ENCODE data around the gene NUCB1.

Gene NUCB1

GRCh38 chr19:48935864-48936263 lies 35.8 kb downstream of the NUCB1 start:
- DNase-seq: no peak

- no peak for DNase-seq
These were observed 38.1 kb downstream of the NUCB1 start for GRCh38 chr19:48938256-48938655.

- DNase-seq: no peak
These were observed 40.8 kb downstream of the NUCB1 start for GRCh38 chr19:48940902-48941301.

- DNase-seq: no peak
These were observed 43.0 kb downstream of the NUCB1 start for GRCh38 chr19:48943081-48943480.

DNA sequence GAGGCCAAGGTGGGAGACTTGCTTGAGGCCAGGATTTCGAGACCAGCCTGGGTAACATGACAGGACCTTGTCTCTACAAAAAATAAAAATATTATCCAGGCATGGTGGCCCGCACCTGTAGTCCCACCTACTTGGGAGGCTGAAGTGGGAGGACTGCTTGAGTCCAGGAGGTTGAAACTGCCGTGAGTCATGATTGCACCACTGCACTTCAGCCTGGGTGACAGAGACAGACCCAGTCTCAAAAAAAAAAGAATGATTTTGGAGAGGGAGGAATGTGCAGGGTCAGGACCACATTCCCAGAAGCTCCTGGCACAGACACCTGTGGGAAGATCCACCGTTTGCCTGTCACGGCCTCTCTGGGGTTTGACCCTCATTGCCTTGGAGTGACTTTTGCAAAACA lies 45.3 kb downstream of the NUCB1 start:
- no peak for DNase-seq

DNA sequence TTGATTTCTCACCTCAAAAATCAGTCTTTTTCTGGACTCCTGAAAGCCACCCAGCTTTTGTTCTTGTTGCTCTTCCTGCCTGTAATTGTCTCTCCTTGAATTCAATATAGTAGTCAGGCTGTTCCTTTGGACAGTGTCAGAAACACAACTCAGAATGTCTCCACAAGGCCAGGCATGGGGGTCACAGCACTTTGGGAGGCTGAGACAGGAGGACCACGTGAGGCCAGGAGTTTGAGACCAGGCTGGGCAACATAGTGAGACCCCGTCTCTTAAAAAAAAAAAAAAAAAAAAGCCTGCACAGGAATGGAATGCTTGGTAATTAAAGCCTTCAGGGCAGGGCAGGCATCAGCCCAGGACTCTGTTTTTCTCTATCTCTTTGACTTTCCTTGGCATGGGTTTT lies 45.7 kb downstream of the NUCB1 start:
- DNase-seq: no peak

- no peak for DNase-seq
These were observed 46.5 kb downstream of the NUCB1 start for GRCh38 chr19:48946463-48947257.

DNA sequence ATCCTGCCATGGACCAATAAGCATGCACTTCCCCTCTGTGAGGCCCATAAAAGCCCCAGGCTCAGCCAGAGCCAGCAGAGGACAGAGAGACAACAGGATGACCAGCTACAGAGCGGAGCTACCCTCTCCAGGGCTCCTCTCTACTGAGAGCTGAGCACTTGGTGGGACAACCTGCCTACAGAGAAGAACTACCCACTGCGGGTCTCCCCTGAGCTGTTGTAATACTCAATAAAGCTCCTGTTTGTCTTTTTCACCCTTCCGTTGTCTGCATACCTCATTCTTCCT lies 47.1 kb downstream of the NUCB1 start:
- DNase-seq: no peak

DNA sequence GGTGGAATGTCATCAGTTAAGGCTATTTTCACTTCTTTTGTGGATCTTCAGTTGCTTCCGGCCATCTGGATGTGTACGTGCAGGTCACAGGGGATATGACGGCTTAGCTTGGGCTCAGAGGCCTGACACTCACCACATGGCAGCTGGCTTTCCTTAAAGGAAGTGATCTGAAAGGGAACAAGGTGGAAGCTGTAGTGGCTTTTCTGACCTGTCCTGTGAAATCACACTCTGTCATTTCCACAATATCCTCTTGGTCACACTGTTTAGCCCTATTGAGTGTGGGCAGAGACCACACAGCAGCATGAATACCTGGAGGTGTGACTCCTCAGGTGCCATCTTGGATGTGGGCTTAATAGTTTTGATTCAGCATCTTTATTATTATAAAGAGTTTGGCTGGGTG lies 50.0 kb downstream of the NUCB1 start:
- DNase-seq: no peak

GRCh38 chr19:48950830-48951519 lies 50.9 kb downstream of the NUCB1 start:
- no peak for DNase-seq

DNA sequence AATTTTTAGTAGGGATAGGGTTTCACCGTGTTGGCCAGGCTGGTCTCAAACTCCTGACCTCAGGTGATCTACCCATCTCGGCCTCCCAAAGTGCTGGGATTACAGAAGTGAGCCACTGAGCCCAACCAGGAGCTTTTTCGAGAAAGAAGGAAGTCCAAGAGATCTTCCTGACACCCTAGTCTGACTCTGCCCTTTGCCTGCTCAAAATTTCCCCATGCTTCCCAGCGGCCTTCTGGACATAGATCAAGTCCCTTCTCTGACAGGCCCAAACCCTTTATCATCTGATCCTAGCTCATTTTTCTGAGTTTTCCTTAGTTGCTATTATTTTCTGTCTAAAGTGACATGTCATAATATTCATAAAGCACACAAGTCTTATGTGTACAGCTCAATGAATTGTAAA lies 53.0 kb downstream of the NUCB1 start:
- DNase-seq: no peak

DNA sequence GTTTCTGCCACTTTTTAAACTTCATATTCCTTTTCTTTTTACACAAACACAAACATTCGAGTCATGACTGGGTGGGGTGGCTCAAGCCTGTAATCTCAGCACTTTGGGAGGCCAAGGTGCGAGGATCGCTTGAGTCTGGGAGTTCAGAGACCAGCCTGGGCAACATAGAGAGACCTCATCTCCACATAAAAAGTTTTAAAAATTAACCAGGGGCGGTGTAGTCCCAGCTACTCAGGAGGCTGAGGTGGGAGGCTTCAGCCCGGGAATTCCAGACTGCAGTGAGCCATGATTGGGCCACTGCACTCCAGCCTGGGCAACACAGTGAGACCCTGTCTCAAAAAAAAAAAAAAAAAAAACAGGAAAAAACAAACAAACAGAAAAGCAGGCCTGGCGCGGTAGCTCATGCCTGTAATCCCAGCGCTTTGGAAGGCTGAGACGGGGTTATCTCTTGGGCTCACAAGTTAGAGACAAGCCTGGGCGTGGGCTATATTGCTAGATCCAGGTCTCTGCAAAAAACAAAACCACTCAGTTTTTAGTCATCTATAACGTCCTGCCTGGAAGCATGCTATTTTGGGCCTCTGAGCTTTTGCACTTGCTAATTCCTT lies 54.0 kb downstream of the NUCB1 start:
- no peak for DNase-seq

DNA sequence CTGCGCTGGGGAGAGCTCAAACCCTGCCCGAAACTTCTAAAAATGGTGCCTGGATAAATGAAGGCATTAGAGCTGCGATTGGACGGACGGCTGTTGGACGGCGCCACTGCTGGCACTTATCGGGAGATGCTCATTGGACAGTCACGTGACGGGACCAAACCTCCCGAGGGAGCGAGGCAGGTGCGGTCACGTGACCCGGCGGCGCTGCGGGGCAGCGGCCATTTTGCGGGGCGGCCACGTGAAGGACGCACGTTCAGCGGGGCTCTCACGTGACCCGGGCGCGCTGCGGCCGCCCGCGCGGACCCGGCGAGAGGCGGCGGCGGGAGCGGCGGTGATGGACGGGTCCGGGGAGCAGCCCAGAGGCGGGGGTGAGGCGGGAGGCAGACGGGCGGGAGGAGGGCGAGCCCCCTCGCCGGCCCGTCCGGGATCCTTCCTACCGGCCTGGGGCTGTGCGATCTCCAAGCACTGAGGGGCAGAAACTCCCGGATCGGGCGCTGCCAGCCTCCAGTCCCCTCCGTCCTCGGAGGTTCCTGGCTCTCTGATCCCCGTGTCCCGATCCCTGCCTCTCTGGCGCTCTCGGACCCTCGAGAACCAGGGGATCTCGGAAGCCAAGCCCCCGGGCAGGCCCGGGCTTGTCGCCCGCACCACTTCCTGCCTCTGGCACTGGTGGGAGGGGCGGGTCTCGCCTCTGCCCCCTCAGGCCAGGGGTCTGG lies 54.6 kb downstream of the NUCB1 start, which contains the start of gene BAX:
BAX (plus strand) TSS at position 281 of the 713 bp plus-strand sequence; CDS start at position 335, 54 bp downstream.
- peak; percentile 76 for DNase-seq

DNA sequence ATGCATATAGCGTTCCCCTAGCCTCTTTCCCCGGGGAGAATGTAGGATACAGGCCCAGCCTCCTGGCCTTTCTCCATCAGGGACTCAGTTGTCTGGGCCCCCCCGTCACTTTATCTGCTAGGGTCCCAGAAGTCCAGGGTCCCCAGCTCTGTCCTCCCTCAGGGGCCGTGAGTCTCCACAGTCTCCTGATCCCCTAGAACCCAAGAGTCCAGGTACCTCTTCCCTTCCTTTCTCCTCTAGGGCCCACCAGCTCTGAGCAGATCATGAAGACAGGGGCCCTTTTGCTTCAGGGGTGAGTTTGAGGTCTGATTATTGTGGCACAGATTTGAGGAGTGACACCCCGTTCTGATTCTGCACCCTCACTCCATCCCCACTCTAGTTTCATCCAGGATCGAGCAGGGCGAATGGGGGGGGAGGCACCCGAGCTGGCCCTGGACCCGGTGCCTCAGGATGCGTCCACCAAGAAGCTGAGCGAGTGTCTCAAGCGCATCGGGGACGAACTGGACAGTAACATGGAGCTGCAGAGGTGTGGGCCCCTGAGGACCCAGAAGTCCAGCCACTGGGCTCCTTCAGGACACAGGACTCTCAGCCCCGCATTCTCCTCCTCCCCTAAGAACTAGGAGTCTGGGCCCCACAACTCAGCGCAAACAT lies 55.3 kb downstream of the NUCB1 start:
- no peak for DNase-seq

DNA sequence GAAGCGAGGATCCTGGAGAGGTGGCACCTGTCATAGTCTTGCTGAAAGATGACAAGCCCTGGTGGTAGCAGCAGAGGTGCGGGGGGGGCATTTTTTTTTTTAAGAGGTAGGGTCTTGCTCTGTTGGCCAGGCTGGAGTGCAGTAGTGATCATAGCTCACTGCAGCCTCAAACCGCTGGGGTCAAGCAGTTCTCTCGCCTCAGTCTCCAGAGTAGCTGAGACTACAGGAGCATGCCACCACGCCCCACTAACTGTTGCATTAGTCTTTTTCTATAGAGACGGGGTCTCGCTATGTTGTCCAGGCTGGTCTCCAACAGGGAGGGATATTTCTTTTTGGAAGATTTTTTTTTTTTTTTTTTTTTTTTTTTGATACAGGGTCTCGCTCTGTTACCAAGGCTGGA lies 57.9 kb downstream of the NUCB1 start:
- no peak for DNase-seq

DNA sequence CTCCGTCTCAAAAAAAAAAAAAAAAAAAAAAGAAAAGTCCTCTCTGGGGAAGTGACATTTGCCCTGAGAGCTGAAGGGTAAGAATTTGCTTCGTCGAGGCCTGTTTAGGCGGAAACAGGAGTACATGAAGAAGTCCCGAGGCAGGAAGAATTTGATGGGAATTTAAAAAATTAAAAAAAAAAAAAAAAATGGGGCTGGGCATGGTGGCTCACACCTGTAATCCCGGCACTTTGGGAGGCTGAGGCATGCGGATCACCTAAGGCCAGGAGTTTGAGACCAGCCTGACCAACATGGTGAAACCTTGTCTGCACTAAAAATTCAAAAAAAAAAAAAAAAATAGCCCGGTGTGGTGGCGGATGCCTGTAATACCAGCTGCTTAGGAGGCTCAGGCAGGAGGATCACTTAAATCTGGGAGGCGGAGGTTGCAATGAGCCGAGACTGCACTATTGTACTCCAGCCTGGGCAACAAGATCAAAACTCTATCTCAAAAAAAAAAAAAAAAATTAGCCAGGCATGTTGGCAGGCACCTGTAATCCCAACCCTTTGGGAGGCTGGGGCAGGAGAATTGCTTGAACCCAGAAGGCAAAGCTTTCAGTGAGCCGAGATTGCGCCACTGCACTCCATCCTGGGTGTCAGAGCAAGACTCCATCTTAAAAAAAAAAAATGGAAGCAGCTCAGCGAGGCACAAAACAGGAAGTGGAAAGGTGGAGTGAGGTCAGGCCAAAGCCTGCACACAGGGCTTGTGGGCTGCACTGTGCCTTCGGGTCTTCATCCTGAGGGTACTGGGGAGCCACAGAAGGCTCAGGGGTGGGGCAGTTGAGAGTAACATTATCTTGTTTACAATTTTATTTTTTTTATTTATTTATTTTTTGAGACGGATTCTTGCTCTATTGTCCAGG lies 59.5 kb downstream of the NUCB1 start:
- DNase-seq: no peak

- DNase-seq: no peak
These were observed 61.0 kb downstream of the NUCB1 start for GRCh38 chr19:48961051-48961649.

- no peak for DNase-seq
These were observed 61.5 kb downstream of the NUCB1 start for GRCh38 chr19:48961673-48962028.

DNA sequence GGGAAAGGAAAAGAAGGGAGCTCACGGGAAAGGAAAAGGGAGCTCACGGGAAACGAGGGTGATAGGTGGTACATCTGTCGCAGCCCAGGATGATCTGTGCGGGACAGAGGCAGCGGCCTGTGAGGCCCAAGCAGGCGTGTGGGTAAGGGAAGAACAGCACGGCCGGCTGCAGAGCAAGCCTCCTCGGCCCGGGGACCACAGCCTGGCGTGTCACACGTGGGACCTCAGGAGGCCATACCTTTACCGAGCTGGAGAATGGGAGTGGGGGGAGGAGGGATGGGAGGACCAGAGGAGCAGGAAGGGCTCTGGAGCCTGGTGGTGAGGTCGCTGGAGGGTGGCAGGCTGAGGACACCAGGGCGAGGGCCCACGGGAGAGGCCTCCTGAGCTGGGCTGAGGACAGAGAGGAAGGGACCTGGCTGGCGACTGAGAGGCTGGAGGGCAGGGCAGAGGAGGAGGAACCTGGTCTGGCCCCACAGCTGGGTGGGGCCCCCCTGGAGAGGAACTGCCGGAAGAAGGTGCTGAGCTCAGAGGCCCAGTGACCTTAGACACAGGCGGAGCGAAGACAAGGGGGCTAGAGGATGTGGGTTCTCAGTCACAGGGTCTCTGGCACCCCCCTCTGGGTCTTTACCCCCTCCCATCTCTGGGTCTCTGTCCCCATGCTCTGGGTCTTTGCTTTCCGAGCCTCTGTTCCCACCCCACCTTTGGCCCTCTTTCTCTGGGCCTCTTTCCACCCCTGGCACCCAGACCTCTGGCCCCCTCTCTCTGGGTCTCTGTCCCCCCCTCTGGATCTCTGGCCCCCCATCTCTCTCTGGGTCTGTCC lies 62.1 kb downstream of the NUCB1 start:
- DNase-seq: no peak

- no peak for DNase-seq
These were observed 62.7 kb downstream of the NUCB1 start for GRCh38 chr19:48962849-48963165.
